Right renal cortex interstitium (tissue), 3 donors: Measurements from ENCODE around the gene DLGAP4. TPM values are rescaled to one million over a fixed set of nuclear protein-coding genes. Genes with fewer than 3 reads are reported as not detected.
"Not testable (repeated sequence)": the region's sequence is repeated elsewhere in the genome, so short reads cannot be mapped to it uniquely, and the experiment has no call there.

Experiments used
- DNase-seq, 3 donors: peaks; one replicate each; pipeline ENCODE4 v3.0.0-alpha.2; 2013; ENCODE audit warnings: low read depth in 3 of 3, low spot score in 2 of 3
- polyA plus RNA-seq, 3 donors: library from polyadenylated mRNA; unstranded; fragments of 120-200 nt; gene quantifications; one replicate each; pipeline ENCODE4 v1.2.1, GENCODE V29; 2013; ENCODE audit not compliant: insufficient read length in 3 of 3

Gene DLGAP4
- polyA plus RNA-seq, 3 donors = 42.9 to 49.1 (median 48.1) TPM

DNA sequence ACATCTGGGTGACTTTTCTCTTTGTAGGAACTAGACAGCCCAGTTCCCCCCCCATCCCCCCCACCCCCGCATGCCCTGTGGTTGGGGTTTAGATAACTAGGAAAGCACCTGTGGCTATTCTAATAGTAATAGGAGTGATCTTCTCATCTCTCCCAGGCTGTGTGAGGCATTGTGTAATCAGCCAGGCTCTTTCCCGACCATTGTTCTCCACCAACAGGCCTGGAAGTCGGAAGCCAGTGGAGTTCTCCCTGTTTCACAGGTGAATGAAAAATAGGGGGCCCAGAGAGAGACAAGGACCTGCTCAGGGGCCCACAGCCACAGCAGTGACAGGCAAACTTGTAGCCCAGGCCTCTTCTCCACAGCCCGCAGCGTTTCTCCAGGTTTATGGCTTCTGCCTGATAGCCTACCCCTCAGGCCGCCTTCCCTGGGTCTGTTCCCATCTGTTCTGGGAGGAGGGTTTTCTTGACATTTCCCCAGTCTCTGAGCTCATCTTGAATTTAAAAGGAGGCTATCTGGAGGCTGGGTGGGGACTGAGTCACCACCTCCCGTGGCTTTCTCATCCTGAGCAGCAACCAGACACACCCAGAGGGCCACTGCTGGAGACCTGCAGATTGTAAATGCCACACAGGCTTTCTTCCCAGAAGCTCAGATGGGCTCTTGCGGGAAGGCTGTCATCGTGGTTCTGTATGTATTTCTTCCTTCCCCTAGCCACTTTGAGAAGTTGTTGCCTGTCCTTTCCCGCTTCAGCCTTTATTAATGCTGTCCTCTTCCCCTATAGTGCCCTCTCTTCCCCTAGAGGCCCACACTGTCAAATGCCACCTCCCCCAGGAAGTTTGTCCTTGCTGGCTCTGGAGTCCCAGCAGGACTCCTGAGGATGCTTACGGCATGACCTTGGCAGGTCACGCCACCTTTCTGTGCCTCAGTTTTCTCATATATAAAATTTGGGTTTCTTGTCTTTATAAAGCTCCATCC lies 159.3 kb downstream of the DLGAP4 start:
- no peak for DNase-seq

DNA sequence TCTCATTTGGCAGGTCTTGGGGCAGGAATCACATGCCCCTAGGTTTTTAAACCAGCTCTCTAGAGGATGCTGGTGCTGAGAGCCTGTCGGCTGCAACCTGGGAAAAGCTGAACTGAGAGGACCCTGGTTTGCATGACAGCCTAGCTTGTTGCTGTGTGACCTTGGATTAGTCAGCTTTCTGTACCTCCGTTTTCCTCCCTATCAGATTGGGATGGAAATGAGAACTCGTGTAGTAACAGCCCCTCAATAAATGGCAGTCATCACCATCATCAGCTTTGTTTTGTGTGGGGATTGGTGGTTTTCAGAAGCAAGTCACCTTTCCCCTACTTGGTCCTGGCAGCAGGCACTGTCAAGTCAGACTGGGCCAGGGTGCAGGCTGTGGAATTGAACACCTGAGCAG lies 159.9 kb downstream of the DLGAP4 start:
- no peak for DNase-seq

DNA sequence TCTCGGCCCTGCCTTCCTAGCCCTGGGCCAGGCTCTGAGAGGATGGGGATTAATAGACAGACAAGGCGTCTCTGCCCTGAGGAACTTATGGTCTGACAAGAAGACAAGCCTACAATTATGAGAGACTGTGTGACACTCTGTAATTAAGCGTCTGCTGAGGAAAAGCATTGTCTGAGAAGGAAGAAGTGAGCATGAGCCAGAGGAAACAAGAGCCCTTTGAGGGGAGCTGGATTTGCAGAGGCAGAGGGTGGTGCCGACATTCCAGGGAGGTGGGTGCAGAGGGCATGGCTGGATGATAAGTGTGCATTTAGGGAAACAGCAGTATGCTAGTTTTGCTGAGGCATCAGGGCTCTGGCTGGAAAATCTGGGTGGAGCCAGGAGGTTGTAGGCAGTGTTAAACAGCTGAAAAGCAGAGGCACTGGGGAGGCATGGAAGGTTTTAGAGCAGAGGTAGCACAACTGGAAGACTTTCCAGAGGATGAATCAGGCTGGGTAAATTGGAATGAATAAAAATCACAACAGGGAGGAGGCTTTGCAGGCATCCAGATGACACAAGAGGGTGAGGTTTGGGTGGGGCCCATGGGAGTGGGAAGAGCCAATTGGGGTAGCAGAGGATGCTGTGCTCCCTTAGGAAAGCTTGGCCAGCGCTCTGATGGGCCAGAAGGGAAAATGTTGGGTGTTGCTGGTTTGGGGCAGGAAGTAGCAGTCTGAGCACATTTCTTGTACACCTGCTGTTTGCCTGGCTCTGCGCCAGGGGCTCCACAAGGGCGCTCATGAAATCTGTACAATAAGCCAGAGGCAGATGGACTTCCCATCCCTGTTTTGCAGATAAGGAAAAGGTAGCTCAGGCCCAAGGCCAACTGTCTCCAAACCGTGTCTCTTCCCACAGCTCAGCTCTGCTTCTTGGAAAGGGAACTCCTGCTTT lies 161.2 kb downstream of the DLGAP4 start:
- no peak for DNase-seq

- DNase-seq = no peak
Measured at GRCh38 chr20:36468149-36469000, 162.2 kb downstream of the DLGAP4 start.

DNA sequence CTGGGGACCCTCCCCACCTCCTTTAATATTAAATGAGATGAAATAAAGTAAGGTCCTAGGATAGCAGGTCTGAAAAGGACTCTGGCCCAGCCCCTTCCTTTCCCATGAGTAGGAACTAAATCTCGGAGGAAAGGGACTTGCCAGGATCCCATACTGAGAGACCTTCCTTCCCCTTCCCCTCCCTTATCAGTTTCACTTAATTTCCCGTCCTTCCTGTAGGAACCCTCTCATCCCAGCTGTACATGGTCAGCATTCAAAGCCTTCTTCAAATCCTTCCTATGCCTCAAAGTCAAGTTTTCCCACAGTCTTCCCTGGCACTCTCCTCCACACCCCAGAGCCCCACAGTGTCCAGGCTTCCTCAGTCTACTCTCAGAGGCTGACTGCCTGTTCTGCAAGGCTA lies 163.8 kb downstream of the DLGAP4 start:
- DNase-seq = no peak

- no peak for DNase-seq
Measured at GRCh38 chr20:36471885-36472636, 165.9 kb downstream of the DLGAP4 start.

DNA sequence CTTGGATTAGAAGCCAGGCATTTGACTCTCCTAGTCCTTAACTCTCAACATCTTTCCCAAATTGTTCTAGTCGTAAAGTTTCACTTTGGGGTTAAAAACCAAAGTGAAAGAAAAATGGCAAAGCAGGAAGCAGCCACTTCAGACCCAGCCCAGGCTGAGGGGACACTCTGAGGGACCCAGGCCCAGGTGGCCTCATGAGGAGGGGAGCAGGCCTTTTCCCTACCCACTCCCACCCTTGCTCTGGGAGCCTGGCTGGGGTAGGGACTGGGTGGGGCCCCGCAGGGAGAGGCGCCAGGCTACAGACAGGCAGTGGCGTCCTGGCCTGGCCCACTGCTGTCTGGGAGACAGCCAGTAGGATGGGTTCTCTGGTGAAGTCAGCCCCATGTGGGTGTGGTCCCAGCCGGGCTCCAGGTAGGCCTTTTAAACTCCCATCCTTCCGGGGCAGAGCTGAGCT lies 166.5 kb downstream of the DLGAP4 start:
- no peak for DNase-seq

DNA sequence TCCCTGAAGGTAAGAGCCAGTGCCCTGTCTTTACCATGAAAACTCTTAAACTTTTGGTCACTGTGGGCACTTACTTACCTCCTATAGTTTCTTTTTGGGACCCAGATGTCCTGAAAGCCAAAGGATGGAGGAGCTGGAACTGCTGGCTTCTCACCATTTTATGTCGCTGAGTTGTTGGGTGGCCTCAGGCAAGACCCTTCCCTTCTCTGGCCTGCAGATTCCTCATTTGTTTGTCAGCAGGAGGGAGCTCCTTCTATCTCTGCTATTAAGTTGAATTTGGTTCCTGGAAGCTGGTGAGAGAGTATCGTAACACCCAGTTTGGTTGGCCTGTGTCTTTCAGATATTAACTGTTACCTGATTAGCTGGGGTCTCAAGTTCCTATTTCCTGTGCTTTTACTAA lies 167.0 kb downstream of the DLGAP4 start:
- DNase-seq = no peak

- DNase-seq = no peak
Measured at GRCh38 chr20:36474563-36474962, 168.4 kb downstream of the DLGAP4 start.

DNA sequence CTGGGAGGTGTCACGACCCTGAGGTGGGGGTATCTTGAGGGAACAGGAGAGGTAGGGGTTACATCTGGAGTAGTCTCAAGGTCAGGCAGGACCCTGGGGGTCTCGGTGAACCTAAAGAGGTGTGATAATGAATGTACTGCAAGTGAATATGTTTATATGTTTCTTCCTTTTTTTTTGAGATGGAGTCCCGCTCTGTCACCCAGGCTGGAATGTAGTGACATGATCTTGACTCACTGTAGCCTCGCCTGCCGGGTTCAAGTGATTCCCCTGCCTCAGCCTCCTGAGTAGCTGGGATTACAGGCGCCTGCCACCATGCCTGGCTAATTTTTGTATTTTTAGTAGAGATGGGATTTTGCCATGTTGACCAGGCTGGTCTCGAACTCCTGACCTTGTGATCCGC lies 168.9 kb downstream of the DLGAP4 start:
- not testable (repeated sequence) for DNase-seq

GRCh38 chr20:36477475-36477874 lies 171.3 kb downstream of the DLGAP4 start:
- DNase-seq = no peak

- no peak for DNase-seq
Measured at GRCh38 chr20:36478137-36478905, 172.2 kb downstream of the DLGAP4 start.

DNA sequence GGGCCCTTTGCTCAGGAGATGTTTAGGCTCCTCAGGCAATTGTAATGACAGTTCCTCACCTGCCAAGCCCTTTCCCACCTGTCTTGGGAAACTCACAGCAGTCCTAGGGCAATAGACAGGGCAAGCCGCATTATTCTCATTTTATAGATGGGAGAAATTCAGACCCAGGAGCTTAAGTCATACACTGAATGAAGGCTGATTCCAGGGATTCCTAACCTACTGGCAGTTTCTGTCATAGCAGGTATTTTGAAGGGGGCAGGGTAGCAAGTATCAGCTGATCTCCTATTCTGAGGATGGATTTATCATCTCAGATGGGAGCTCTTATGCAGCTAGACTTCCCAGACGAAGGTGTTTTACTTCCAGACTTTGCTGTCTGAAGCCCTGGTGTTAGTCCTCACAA lies 173.8 kb downstream of the DLGAP4 start:
- DNase-seq = no peak

- DNase-seq = no peak
Measured at GRCh38 chr20:36480456-36481048, 174.4 kb downstream of the DLGAP4 start.

DNA sequence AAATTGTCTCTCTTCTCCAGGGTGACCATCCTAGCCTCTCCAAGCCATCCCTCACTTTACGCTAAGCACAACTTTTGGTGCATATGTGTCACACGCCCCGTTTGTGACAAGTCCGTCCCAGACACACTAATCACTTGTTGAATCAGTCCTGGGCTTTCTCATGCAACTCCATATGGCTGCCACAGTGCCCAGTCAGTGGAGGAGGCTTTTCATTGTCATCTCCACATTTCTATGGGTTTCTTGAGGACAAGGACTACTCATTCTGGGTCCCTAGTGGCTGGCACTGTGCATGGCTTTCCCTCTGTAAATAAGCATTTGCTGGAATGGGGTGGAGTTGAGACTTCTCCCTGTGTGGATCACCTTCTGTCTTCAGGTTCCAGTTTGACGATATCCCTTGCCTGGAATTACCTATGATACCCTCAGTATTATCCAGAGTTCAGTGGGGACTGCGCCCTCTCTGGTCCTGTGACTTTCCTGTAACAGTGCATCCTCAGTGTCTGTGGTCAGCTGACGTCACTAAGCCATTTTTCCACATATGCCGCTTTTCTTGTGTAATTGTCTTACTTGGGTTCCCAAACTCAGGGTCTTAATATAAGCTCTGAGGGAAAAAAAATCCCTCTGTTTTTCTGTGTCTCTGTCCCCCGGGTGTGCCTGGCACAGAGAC lies 175.4 kb downstream of the DLGAP4 start:
- DNase-seq = no peak

DNA sequence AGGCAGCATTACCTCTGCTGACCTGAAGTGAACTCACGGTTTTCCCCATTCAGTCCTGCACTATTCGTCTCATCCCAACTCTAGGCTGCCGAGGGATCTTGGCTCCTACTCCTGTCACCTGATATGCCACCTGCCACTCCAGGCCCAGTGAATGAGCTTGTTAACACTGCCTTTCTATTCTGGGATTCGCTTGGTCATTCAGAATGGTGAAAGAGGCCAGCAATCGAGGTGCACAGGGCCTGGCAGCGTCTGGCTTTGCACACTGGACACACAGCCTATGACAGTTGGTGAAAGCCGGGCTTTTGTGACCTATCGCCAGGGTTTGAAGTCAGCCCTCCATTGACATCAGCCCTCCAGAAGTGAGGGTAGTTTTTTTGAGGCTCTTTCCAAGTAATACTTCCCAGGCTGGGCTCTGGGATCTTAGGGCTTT lies 175.9 kb downstream of the DLGAP4 start:
- no peak for DNase-seq

DNA sequence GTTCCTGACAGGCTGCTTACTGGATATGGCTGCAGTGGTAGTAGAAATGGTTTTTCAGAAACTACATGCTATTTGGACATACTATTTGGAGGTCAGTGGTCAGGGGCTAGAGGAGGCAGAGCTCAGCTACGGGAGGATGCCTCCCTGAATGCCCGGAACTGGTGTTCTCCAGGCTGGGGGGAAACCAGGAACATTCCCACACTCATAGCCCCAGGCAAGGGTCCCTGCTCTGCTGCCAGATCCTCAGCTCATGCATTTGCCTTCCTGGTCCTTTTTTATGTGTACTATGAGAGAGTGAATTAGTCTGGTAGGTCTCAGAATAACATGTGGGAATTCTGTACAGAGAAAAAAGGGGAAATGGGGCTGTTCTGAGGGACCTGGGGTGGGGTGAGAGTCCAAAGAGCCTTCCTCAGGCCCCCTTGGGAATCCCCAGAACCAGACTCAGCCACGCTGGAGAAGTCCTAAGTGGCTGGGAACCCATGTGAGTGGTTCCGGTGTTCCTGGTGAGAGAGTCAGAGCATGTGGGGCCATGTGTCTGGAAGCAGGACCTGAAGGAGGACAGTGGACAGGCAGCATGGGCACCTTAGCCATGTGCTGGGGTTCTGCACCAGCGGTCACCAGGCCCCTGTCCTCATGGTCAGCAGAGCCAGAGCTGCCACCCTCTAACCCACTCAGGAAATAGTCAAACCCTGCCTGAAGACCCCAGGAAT lies 177.2 kb downstream of the DLGAP4 start:
- no peak for DNase-seq
